ENCODE data around the gene ENAH.

Gene ENAH

GRCh38 chr1:225493591-225494246 is 159.2 kb downstream of the ENAH start:
- no peaks in the 10 kb centered on the region for H3K4me1 ChIP-seq (ENCODE audit: control insufficient read depth, insufficient read depth, low read length, poor library complexity, severe bottlenecking)
- H3K4me3 ChIP-seq (ENCODE audit: extremely low read depth, insufficient read depth, low read length, poor library complexity, severe bottlenecking): no peak overlapping the region
- H3K9me3 ChIP-seq (ENCODE audit: control insufficient read depth, low read length): no peaks in the 10 kb centered on the region
- H3K27ac ChIP-seq (ENCODE audit: low read depth, low read length, severe bottlenecking): no peak overlapping the region
- 91% methylated on average over 6 of the region's 6 CpGs; no CpG with 5 or more reads in 1 of the 2 experiments for WGBS, 2 experiments (ENCODE audit: insufficient coverage in 2 of 2)
- H3K36me3 ChIP-seq (ENCODE audit: control insufficient read depth, insufficient read depth, low read length): peaks cover 39% of the 10 kb centered on the region

GRCh38 chr1:225488676-225489075 is 164.2 kb downstream of the ENAH start:
- no peak overlapping the region for H3K4me3 ChIP-seq (ENCODE audit: extremely low read depth, insufficient read depth, low read length, poor library complexity, severe bottlenecking)
- H3K27ac ChIP-seq (ENCODE audit: low read depth, low read length, severe bottlenecking): no peak overlapping the region
- peaks cover 8% of the 10 kb centered on the region for H3K36me3 ChIP-seq (ENCODE audit: control insufficient read depth, insufficient read depth, low read length)
- H3K9me3 ChIP-seq (ENCODE audit: control insufficient read depth, low read length): no peaks in the 10 kb centered on the region
- H3K4me1 ChIP-seq (ENCODE audit: control insufficient read depth, insufficient read depth, low read length, poor library complexity, severe bottlenecking): no peaks in the 10 kb centered on the region
- WGBS, 2 experiments (ENCODE audit: insufficient coverage in 2 of 2): 92 to 93% methylated on average over 4 to 5 of the region's 5 CpGs

GRCh38 chr1:225486856-225487255 is 166.1 kb downstream of the ENAH start:
- H3K4me3 ChIP-seq (ENCODE audit: extremely low read depth, insufficient read depth, low read length, poor library complexity, severe bottlenecking): no peak overlapping the region
- peaks cover 5% of the 10 kb centered on the region for H3K4me1 ChIP-seq (ENCODE audit: control insufficient read depth, insufficient read depth, low read length, poor library complexity, severe bottlenecking)
- no peak overlapping the region for H3K27ac ChIP-seq (ENCODE audit: low read depth, low read length, severe bottlenecking)
- H3K36me3 ChIP-seq (ENCODE audit: control insufficient read depth, insufficient read depth, low read length): no peaks in the 10 kb centered on the region
- WGBS, 2 experiments (ENCODE audit: insufficient coverage in 2 of 2): 95 to 96% methylated on average over 2 of the region's 2 CpGs
- H3K9me3 ChIP-seq (ENCODE audit: control insufficient read depth, low read length): no peaks in the 10 kb centered on the region

GRCh38 chr1:225485991-225486530 is 166.9 kb downstream of the ENAH start:
- Histone ChIP-seq H3K9me3 (ENCODE audit: control insufficient read depth, low read length) (no peaks in the 10 kb centered on the region), H3K36me3 (ENCODE audit: control insufficient read depth, insufficient read depth, low read length) (no peaks in the 10 kb centered on the region), H3K4me3 (ENCODE audit: extremely low read depth, insufficient read depth, low read length, poor library complexity, severe bottlenecking) (no peak overlapping the region), H3K4me1 (ENCODE audit: control insufficient read depth, insufficient read depth, low read length, poor library complexity, severe bottlenecking) (peaks cover 5% of the 10 kb centered on the region), H3K27ac (ENCODE audit: low read depth, low read length, severe bottlenecking) (no peak overlapping the region)
- WGBS, 2 experiments (ENCODE audit: insufficient coverage in 2 of 2): 90 to 93% methylated on average over 5 to 6 of the region's 6 CpGs

- 95 to 100% methylated on average over 2 to 3 of the region's 3 CpGs for WGBS, 2 experiments (ENCODE audit: insufficient coverage in 2 of 2)
Observed at GRCh38 chr1:225485226-225485625, 167.7 kb downstream of the ENAH start.

GRCh38 chr1:225484657-225485214 is 168.2 kb downstream of the ENAH start:
- H3K27ac ChIP-seq (ENCODE audit: low read depth, low read length, severe bottlenecking): no peak overlapping the region
- WGBS, 2 experiments (ENCODE audit: insufficient coverage in 2 of 2): 83 to 85% methylated on average over 8 to 9 of the region's 10 CpGs
- H3K4me3 ChIP-seq (ENCODE audit: extremely low read depth, insufficient read depth, low read length, poor library complexity, severe bottlenecking): no peak overlapping the region
- peaks cover 5% of the 10 kb centered on the region for H3K4me1 ChIP-seq (ENCODE audit: control insufficient read depth, insufficient read depth, low read length, poor library complexity, severe bottlenecking)
- H3K9me3 ChIP-seq (ENCODE audit: control insufficient read depth, low read length): no peaks in the 10 kb centered on the region
- H3K36me3 ChIP-seq (ENCODE audit: control insufficient read depth, insufficient read depth, low read length): no peaks in the 10 kb centered on the region

More at GRCh38 chr1:225485226-225485625, 167.7 kb downstream of the ENAH start:
- Histone ChIP-seq H3K36me3 (ENCODE audit: control insufficient read depth, insufficient read depth, low read length) (no peaks in the 10 kb centered on the region), H3K27ac (ENCODE audit: low read depth, low read length, severe bottlenecking) (no peak overlapping the region), H3K4me1 (ENCODE audit: control insufficient read depth, insufficient read depth, low read length, poor library complexity, severe bottlenecking) (peaks cover 5% of the 10 kb centered on the region), H3K9me3 (ENCODE audit: control insufficient read depth, low read length) (no peaks in the 10 kb centered on the region), H3K4me3 (ENCODE audit: extremely low read depth, insufficient read depth, low read length, poor library complexity, severe bottlenecking) (no peak overlapping the region)

GRCh38 chr1:225483818-225484656 is 168.9 kb downstream of the ENAH start:
- no peak overlapping the region for H3K27ac ChIP-seq (ENCODE audit: low read depth, low read length, severe bottlenecking)
- H3K36me3 ChIP-seq (ENCODE audit: control insufficient read depth, insufficient read depth, low read length): no peaks in the 10 kb centered on the region
- peaks cover 5% of the 10 kb centered on the region for H3K4me1 ChIP-seq (ENCODE audit: control insufficient read depth, insufficient read depth, low read length, poor library complexity, severe bottlenecking)
- no peak overlapping the region for H3K4me3 ChIP-seq (ENCODE audit: extremely low read depth, insufficient read depth, low read length, poor library complexity, severe bottlenecking)
- 73 to 81% methylated on average over 14 to 17 of the region's 23 CpGs for WGBS, 2 experiments (ENCODE audit: insufficient coverage in 2 of 2)
- no peaks in the 10 kb centered on the region for H3K9me3 ChIP-seq (ENCODE audit: control insufficient read depth, low read length)

GRCh38 chr1:225482421-225482950 is 170.4 kb downstream of the ENAH start:
- Histone ChIP-seq H3K27ac (ENCODE audit: low read depth, low read length, severe bottlenecking) (no peak overlapping the region), H3K9me3 (ENCODE audit: control insufficient read depth, low read length) (no peaks in the 10 kb centered on the region), H3K36me3 (ENCODE audit: control insufficient read depth, insufficient read depth, low read length) (no peaks in the 10 kb centered on the region), H3K4me3 (ENCODE audit: extremely low read depth, insufficient read depth, low read length, poor library complexity, severe bottlenecking) (no peak overlapping the region), H3K4me1 (ENCODE audit: control insufficient read depth, insufficient read depth, low read length, poor library complexity, severe bottlenecking) (peaks cover 10% of the 10 kb centered on the region)
- WGBS, 2 experiments (ENCODE audit: insufficient coverage in 2 of 2): 73 to 86% methylated on average over 7 to 10 of the region's 10 CpGs

- peaks cover 10% of the 10 kb centered on the region for H3K4me1 ChIP-seq (ENCODE audit: control insufficient read depth, insufficient read depth, low read length, poor library complexity, severe bottlenecking)
Observed at GRCh38 chr1:225481738-225482137, 171.2 kb downstream of the ENAH start.

GRCh38 chr1:225480825-225481434 is 172.0 kb downstream of the ENAH start:
- H3K36me3 ChIP-seq (ENCODE audit: control insufficient read depth, insufficient read depth, low read length): no peaks in the 10 kb centered on the region
- no peaks in the 10 kb centered on the region for H3K9me3 ChIP-seq (ENCODE audit: control insufficient read depth, low read length)
- no peak overlapping the region for H3K27ac ChIP-seq (ENCODE audit: low read depth, low read length, severe bottlenecking)
- no peak overlapping the region for H3K4me3 ChIP-seq (ENCODE audit: extremely low read depth, insufficient read depth, low read length, poor library complexity, severe bottlenecking)
- peaks cover 10% of the 10 kb centered on the region for H3K4me1 ChIP-seq (ENCODE audit: control insufficient read depth, insufficient read depth, low read length, poor library complexity, severe bottlenecking)
- WGBS, 2 experiments (ENCODE audit: insufficient coverage in 2 of 2): 64 to 85% methylated on average over 2 to 6 of the region's 6 CpGs

More at GRCh38 chr1:225481738-225482137, 171.2 kb downstream of the ENAH start:
- Histone ChIP-seq H3K27ac (ENCODE audit: low read depth, low read length, severe bottlenecking) (no peak overlapping the region), H3K4me3 (ENCODE audit: extremely low read depth, insufficient read depth, low read length, poor library complexity, severe bottlenecking) (no peak overlapping the region), H3K36me3 (ENCODE audit: control insufficient read depth, insufficient read depth, low read length) (no peaks in the 10 kb centered on the region), H3K9me3 (ENCODE audit: control insufficient read depth, low read length) (no peaks in the 10 kb centered on the region)
- WGBS, 2 experiments (ENCODE audit: insufficient coverage in 2 of 2): 69 to 77% methylated on average over 5 to 6 of the region's 6 CpGs

All from mesodermal cell (in vitro differentiated cells).